Pons (tissue), 1 donor: Measurements from ENCODE around the gene GPR52.

Experiments
- DNase-seq: peaks from one replicate; pipeline ENCODE4 v3.0.0-alpha.2; 2016; ENCODE audit warnings: low spot score

Gene GPR52

GRCh38 chr1:174466607-174467006, 18.8 kb downstream of the GPR52 start:
- no peak for DNase-seq

- no peak for DNase-seq
These were observed 21.3 kb downstream of the GPR52 start for GRCh38 chr1:174469052-174469451.

GRCh38 chr1:174469687-174470086, 21.9 kb downstream of the GPR52 start:
- no peak for DNase-seq

GRCh38 chr1:174479281-174479680, 31.5 kb downstream of the GPR52 start:
- no peak for DNase-seq

GRCh38 chr1:174480324-174480723, 32.6 kb downstream of the GPR52 start:
- no peak for DNase-seq

GRCh38 chr1:174491606-174492005, 43.8 kb downstream of the GPR52 start:
- peak; percentile 19 for DNase-seq

GRCh38 chr1:174497478-174497877, 49.7 kb downstream of the GPR52 start:
- peak; percentile 15 for DNase-seq
